ENCODE data around the gene CELF1.

GRCh38 chr11:47553406-47553743 is 443 bp upstream of the CELF1 start:
- no peak for TF ChIP-seq POLR2A (IDR thresholded peaks at IDR 0.05)
- no peak for TF ChIP-seq CTCF (IDR thresholded peaks at IDR 0.05)
